ENCODE measurements around the gene FHIT.

The FHIT gene

GRCh38 chr3:60633644-60634043 is 617.6 kb downstream of the FHIT start:
- Histone ChIP-seq H3K36me3 (ENCODE audit: control insufficient read depth, insufficient read depth, low read length) (no peaks in the 10 kb centered on the region), H3K4me1 (ENCODE audit: control insufficient read depth, insufficient read depth, low read length) (peaks cover 8% of the 10 kb centered on the region), H3K9ac (ENCODE audit: low read depth, low read length) (no peak overlapping the region), H3K9me3 (ENCODE audit: control insufficient read depth, insufficient read depth, low read length) (no peaks in the 10 kb centered on the region), H3K4me3 (ENCODE audit: low read depth, low read length) (no peak overlapping the region), H3K27me3 (ENCODE audit: control insufficient read depth, insufficient read depth, low read length) (no peaks in the 10 kb centered on the region)

DNA sequence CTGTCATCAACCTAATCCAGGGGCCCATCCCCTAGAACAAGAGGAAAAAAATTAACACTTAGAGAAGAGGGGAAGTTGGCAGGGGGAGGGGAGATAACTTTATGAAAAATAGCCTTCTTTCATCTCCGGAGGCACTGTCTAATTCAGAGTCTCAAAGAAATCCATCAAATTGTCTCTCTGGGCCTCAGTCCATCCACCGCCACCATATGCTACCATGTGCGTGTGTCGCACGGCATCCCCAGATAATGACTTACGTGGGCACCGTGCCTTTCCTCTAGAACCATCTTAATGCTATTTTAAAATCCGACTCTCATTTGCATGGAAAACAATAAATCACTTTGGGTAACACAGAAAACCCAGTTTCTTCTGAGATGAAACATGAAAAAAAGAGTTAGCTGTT is 619.7 kb downstream of the FHIT start:
- peaks cover 5% of the 10 kb centered on the region for H3K4me1 ChIP-seq (ENCODE audit: control insufficient read depth, insufficient read depth, low read length)
- H3K9ac ChIP-seq (ENCODE audit: low read depth, low read length): no peak overlapping the region
- H3K4me3 ChIP-seq (ENCODE audit: low read depth, low read length): no peak overlapping the region
- H3K9me3 ChIP-seq (ENCODE audit: control insufficient read depth, insufficient read depth, low read length): no peaks in the 10 kb centered on the region
- no peaks in the 10 kb centered on the region for H3K36me3 ChIP-seq (ENCODE audit: control insufficient read depth, insufficient read depth, low read length)
- H3K27me3 ChIP-seq (ENCODE audit: control insufficient read depth, insufficient read depth, low read length): no peaks in the 10 kb centered on the region

GRCh38 chr3:60630953-60631352 is 620.3 kb downstream of the FHIT start:
- H3K4me3 ChIP-seq (ENCODE audit: low read depth, low read length): no peak overlapping the region
- H3K36me3 ChIP-seq (ENCODE audit: control insufficient read depth, insufficient read depth, low read length): no peaks in the 10 kb centered on the region
- peaks cover 3% of the 10 kb centered on the region for H3K4me1 ChIP-seq (ENCODE audit: control insufficient read depth, insufficient read depth, low read length)
- H3K27me3 ChIP-seq (ENCODE audit: control insufficient read depth, insufficient read depth, low read length): no peaks in the 10 kb centered on the region
- no peak overlapping the region for H3K9ac ChIP-seq (ENCODE audit: low read depth, low read length)
- no peaks in the 10 kb centered on the region for H3K9me3 ChIP-seq (ENCODE audit: control insufficient read depth, insufficient read depth, low read length)

DNA sequence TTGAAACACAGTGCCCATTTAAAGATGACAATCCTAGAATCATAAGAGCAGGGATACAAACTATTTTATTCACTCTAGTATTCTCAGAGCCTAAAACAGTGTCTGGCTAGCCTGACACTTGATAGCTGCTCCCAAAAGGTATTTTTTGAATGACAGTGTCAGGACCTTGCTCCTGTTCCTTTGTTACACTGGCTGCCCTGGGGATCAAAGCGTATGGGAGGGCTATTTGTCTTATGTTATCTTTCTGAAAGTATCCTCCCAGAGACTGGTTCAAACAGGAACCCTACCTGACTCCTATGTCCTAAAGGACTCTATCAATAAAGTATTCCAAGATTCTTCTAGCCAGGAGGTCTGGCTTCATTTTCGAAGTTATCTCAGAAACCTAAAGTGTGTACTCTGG is 621.4 kb downstream of the FHIT start:
- Histone ChIP-seq H3K36me3 (ENCODE audit: control insufficient read depth, insufficient read depth, low read length) (no peaks in the 10 kb centered on the region), H3K9ac (ENCODE audit: low read depth, low read length) (no peak overlapping the region), H3K4me1 (ENCODE audit: control insufficient read depth, insufficient read depth, low read length) (peaks cover 3% of the 10 kb centered on the region), H3K9me3 (ENCODE audit: control insufficient read depth, insufficient read depth, low read length) (no peaks in the 10 kb centered on the region), H3K4me3 (ENCODE audit: low read depth, low read length) (no peak overlapping the region), H3K27me3 (ENCODE audit: control insufficient read depth, insufficient read depth, low read length) (no peaks in the 10 kb centered on the region)

GRCh38 chr3:60622349-60622748 is 628.9 kb downstream of the FHIT start:
- no peaks in the 10 kb centered on the region for H3K27me3 ChIP-seq (ENCODE audit: control insufficient read depth, insufficient read depth, low read length)
- no peaks in the 10 kb centered on the region for H3K9me3 ChIP-seq (ENCODE audit: control insufficient read depth, insufficient read depth, low read length)
- H3K9ac ChIP-seq (ENCODE audit: low read depth, low read length): no peak overlapping the region
- no peaks in the 10 kb centered on the region for H3K4me1 ChIP-seq (ENCODE audit: control insufficient read depth, insufficient read depth, low read length)
- H3K4me3 ChIP-seq (ENCODE audit: low read depth, low read length): no peak overlapping the region
- no peaks in the 10 kb centered on the region for H3K36me3 ChIP-seq (ENCODE audit: control insufficient read depth, insufficient read depth, low read length)

- no peaks in the 10 kb centered on the region for H3K27me3 ChIP-seq (ENCODE audit: control insufficient read depth, insufficient read depth, low read length)
- H3K4me1 ChIP-seq (ENCODE audit: control insufficient read depth, insufficient read depth, low read length): no peaks in the 10 kb centered on the region
- H3K9ac ChIP-seq (ENCODE audit: low read depth, low read length): no peak overlapping the region
- H3K36me3 ChIP-seq (ENCODE audit: control insufficient read depth, insufficient read depth, low read length): no peaks in the 10 kb centered on the region
- no peak overlapping the region for H3K4me3 ChIP-seq (ENCODE audit: low read depth, low read length)
- H3K9me3 ChIP-seq (ENCODE audit: control insufficient read depth, insufficient read depth, low read length): no peaks in the 10 kb centered on the region
These were observed 634.1 kb downstream of the FHIT start for GRCh38 chr3:60617188-60617587.

DNA sequence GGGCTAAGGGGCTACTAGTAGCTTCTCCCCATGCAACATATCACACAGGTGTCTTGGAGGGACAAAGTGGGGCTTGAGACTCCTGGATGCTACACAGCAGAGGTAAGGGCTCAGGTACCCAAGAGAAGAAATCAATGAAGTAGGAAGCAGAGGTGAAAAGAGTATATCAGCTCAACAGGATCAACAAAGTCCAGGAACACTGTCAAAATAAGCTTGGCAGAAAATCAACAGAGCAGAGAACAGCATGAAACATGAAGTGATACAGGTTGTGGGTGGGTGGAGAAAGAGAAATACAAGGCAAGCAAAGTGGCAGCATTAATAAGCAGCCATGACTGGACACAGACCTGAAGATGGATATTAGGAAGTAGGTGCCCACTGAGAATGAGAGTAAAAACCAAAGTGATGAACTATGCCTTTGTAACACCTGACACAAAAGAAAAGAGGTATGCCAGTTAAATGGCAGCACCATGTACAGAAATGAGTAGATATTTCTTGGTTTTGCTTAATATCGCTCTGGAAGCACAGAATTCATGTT is 637.4 kb downstream of the FHIT start:
- Histone ChIP-seq H3K4me1 (ENCODE audit: control insufficient read depth, insufficient read depth, low read length) (peaks cover 3% of the 10 kb centered on the region), H3K4me3 (ENCODE audit: low read depth, low read length) (no peak overlapping the region), H3K9ac (ENCODE audit: low read depth, low read length) (no peak overlapping the region), H3K36me3 (ENCODE audit: control insufficient read depth, insufficient read depth, low read length) (no peaks in the 10 kb centered on the region), H3K9me3 (ENCODE audit: control insufficient read depth, insufficient read depth, low read length) (no peaks in the 10 kb centered on the region), H3K27me3 (ENCODE audit: control insufficient read depth, insufficient read depth, low read length) (no peaks in the 10 kb centered on the region)

DNA sequence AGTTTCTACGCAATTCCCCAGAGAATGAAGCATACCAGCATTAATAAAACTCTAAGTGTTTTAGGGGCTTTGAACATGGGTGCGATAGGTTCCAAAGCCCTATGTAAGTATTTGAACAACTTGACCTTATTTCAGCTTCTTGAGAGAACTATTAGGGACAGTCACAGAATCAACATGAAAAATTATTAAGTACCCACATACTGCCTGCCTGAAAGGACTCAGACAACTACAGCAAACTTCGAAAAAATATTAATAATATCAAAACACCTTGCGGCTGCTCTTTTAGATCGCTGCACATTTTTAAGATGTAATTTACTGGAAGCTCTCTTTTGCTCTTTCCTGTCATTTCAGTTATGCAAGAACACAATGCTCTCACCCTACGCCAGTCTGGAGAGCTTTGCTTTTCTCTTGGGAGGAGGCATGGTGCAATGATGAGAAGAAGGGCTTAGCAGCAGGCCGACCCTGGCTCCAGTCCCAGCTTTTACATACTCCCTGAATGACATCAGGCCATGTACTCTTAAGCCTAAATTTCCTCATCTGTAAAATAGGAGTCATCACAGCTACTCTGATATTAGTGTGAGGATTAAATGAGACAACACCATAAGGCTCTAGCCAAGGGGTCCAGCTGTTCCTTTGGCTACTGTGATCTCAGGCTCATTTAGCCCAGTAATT is 640.7 kb downstream of the FHIT start:
- no peaks in the 10 kb centered on the region for H3K27me3 ChIP-seq (ENCODE audit: control insufficient read depth, insufficient read depth, low read length)
- H3K4me3 ChIP-seq (ENCODE audit: low read depth, low read length): no peak overlapping the region
- no peaks in the 10 kb centered on the region for H3K36me3 ChIP-seq (ENCODE audit: control insufficient read depth, insufficient read depth, low read length)
- H3K4me1 ChIP-seq (ENCODE audit: control insufficient read depth, insufficient read depth, low read length): peaks cover 3% of the 10 kb centered on the region
- no peaks in the 10 kb centered on the region for H3K9me3 ChIP-seq (ENCODE audit: control insufficient read depth, insufficient read depth, low read length)
- no peak overlapping the region for H3K9ac ChIP-seq (ENCODE audit: low read depth, low read length)

- no peaks in the 10 kb centered on the region for H3K27me3 ChIP-seq (ENCODE audit: control insufficient read depth, insufficient read depth, low read length)
- no peaks in the 10 kb centered on the region for H3K9me3 ChIP-seq (ENCODE audit: control insufficient read depth, insufficient read depth, low read length)
- no peak overlapping the region for H3K9ac ChIP-seq (ENCODE audit: low read depth, low read length)
- H3K4me3 ChIP-seq (ENCODE audit: low read depth, low read length): no peak overlapping the region
- H3K4me1 ChIP-seq (ENCODE audit: control insufficient read depth, insufficient read depth, low read length): peaks cover 3% of the 10 kb centered on the region
- no peaks in the 10 kb centered on the region for H3K36me3 ChIP-seq (ENCODE audit: control insufficient read depth, insufficient read depth, low read length)
These were observed 641.8 kb downstream of the FHIT start for GRCh38 chr3:60609446-60609845.

- Histone ChIP-seq H3K9me3 (ENCODE audit: control insufficient read depth, insufficient read depth, low read length) (no peaks in the 10 kb centered on the region), H3K36me3 (ENCODE audit: control insufficient read depth, insufficient read depth, low read length) (no peaks in the 10 kb centered on the region), H3K9ac (ENCODE audit: low read depth, low read length) (no peak overlapping the region), H3K27me3 (ENCODE audit: control insufficient read depth, insufficient read depth, low read length) (no peaks in the 10 kb centered on the region), H3K4me3 (ENCODE audit: low read depth, low read length) (no peak overlapping the region), H3K4me1 (ENCODE audit: control insufficient read depth, insufficient read depth, low read length) (peaks cover 5% of the 10 kb centered on the region)
These were observed 647.4 kb downstream of the FHIT start for GRCh38 chr3:60603860-60604259.

DNA sequence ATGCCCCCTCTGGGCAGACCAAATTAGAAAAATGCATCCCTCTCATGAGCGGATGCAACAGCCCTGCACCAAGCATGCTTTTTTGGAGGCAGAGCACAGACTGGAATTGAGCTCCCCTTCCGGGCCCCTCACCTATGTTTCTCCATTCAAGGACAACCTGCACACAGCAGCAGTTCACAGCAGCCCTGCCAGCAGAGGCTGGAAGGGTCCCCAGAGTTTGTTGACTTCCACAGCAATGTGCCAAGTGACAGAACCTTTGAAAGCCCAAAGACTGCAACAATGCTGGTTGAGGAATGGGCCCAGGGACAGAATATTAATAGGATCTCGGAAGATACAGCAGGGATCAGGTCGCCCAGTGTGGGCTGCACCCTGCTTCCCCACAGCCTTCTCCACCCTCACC is 650.4 kb downstream of the FHIT start:
- Histone ChIP-seq H3K4me1 (ENCODE audit: control insufficient read depth, insufficient read depth, low read length) (peaks cover 5% of the 10 kb centered on the region), H3K4me3 (ENCODE audit: low read depth, low read length) (no peak overlapping the region), H3K27me3 (ENCODE audit: control insufficient read depth, insufficient read depth, low read length) (no peaks in the 10 kb centered on the region), H3K36me3 (ENCODE audit: control insufficient read depth, insufficient read depth, low read length) (no peaks in the 10 kb centered on the region), H3K9ac (ENCODE audit: low read depth, low read length) (no peak overlapping the region), H3K9me3 (ENCODE audit: control insufficient read depth, insufficient read depth, low read length) (no peaks in the 10 kb centered on the region)

- H3K27me3 ChIP-seq (ENCODE audit: control insufficient read depth, insufficient read depth, low read length): no peaks in the 10 kb centered on the region
- H3K9me3 ChIP-seq (ENCODE audit: control insufficient read depth, insufficient read depth, low read length): no peaks in the 10 kb centered on the region
- H3K9ac ChIP-seq (ENCODE audit: low read depth, low read length): no peak overlapping the region
These were observed 651.7 kb downstream of the FHIT start for GRCh38 chr3:60599586-60599985.

More at GRCh38 chr3:60599586-60599985, 651.7 kb downstream of the FHIT start:
- peaks cover 5% of the 10 kb centered on the region for H3K4me1 ChIP-seq (ENCODE audit: control insufficient read depth, insufficient read depth, low read length)
- H3K36me3 ChIP-seq (ENCODE audit: control insufficient read depth, insufficient read depth, low read length): no peaks in the 10 kb centered on the region
- H3K4me3 ChIP-seq (ENCODE audit: low read depth, low read length): no peak overlapping the region
